ENCODE data around the gene TMEM168. TPM values are rescaled to one million over a fixed set of nuclear protein-coding genes. Genes with fewer than 3 reads are reported as not detected.

The TMEM168 gene
- polyA plus RNA-seq, 1 experiment = 22.3 TPM

GRCh38 chr7:112821345-112821744 lies 31.2 kb upstream of the TMEM168 start:
- Histone ChIP-seq H3K36me3 (ENCODE audit: control insufficient read depth, insufficient read depth, low read length) (no peaks in the 10 kb centered on the region), H3K4me3 (ENCODE audit: low read depth, low read length) (no peak overlapping the region), H3K27me3 (ENCODE audit: control insufficient read depth, insufficient read depth, low read length) (no peaks in the 10 kb centered on the region)
- TF ChIP-seq, protein P1, sequence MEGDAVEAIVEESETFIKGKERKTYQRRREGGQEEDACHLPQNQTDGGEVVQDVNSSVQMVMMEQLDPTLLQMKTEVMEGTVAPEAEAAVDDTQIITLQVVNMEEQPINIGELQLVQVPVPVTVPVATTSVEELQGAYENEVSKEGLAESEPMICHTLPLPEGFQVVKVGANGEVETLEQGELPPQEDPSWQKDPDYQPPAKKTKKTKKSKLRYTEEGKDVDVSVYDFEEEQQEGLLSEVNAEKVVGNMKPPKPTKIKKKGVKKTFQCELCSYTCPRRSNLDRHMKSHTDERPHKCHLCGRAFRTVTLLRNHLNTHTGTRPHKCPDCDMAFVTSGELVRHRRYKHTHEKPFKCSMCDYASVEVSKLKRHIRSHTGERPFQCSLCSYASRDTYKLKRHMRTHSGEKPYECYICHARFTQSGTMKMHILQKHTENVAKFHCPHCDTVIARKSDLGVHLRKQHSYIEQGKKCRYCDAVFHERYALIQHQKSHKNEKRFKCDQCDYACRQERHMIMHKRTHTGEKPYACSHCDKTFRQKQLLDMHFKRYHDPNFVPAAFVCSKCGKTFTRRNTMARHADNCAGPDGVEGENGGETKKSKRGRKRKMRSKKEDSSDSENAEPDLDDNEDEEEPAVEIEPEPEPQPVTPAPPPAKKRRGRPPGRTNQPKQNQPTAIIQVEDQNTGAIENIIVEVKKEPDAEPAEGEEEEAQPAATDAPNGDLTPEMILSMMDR (IDR thresholded peaks at IDR 0.05; ENCODE audit: insufficient read depth, low read depth, low read length) = no peak
- ChIA-PET POLR2A (no interaction called here), CTCF (no interaction called here)
- DNase-seq (ENCODE audit: low read depth) = no peak

DNA sequence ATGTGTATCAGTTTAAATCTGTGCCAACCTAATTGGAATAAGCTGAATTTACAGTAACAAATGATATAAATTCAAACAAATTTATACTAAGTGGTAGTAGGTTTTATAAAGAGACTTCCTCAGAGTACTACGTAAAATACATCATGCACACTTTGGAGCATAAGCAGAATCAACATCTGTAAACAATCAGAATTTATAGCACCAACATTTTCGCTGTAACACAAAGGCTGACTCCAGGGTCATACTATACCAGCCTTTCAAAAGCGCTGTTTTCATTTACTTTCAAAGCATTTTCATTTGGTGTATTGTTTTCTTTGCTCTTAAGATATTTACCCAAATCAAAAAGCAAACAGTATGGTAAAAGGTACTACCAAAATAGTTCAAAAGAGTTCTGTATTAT lies 29.3 kb upstream of the TMEM168 start:
- TF ChIP-seq, protein P1 (IDR thresholded peaks at IDR 0.05; ENCODE audit: insufficient read depth, low read depth, low read length) = no peak
- Histone ChIP-seq H3K36me3 (ENCODE audit: control insufficient read depth, insufficient read depth, low read length) (no peaks in the 10 kb centered on the region), H3K27me3 (ENCODE audit: control insufficient read depth, insufficient read depth, low read length) (no peaks in the 10 kb centered on the region), H3K4me3 (ENCODE audit: low read depth, low read length) (no peak overlapping the region)
- ChIA-PET POLR2A (interaction anchor here (0.6 kb wide), 1 partner anchor 11 kb away, joined by 3 read pairs; no protein-coding TSS in a partner anchor), CTCF (no interaction called here)
- DNase-seq (ENCODE audit: low read depth) = no peak

- TF ChIP-seq, protein P1 (IDR thresholded peaks at IDR 0.05; ENCODE audit: insufficient read depth, low read depth, low read length) = no peak
- Histone ChIP-seq H3K36me3 (ENCODE audit: control insufficient read depth, insufficient read depth, low read length) (no peaks in the 10 kb centered on the region), H3K4me3 (ENCODE audit: low read depth, low read length) (no peak overlapping the region), H3K27me3 (ENCODE audit: control insufficient read depth, insufficient read depth, low read length) (no peaks in the 10 kb centered on the region)
- no peak for DNase-seq (ENCODE audit: low read depth)
- CTCF ChIA-PET = no interaction called here
- POLR2A ChIA-PET = no interaction called here
Measured at GRCh38 chr7:112806156-112806555, 16.0 kb upstream of the TMEM168 start.

DNA sequence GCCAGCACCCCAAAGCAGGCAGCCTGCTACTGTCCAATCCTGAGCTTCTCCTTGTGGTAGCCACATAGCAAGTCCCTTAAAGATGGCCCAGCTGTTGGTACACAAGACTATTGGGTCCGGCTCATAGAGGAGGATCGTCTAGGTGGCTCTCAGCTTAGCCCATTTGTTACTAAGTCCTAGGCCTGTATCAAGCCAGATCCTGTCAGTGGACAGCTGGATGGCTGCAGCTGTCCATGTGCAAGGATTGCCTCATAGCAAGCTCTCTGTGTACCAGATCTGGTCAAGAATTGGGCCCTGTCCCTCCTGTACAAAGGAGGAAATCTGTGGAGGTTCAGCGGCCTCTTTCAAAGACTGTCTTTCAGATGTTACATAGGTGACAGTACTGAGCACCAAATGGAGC lies 12.2 kb upstream of the TMEM168 start:
- ChIA-PET CTCF (no interaction called here), POLR2A (no interaction called here)
- no peak overlapping the region for H3K4me3 ChIP-seq (ENCODE audit: low read depth, low read length)
- H3K27me3 ChIP-seq (ENCODE audit: control insufficient read depth, insufficient read depth, low read length) = no peaks in the 10 kb centered on the region
- H3K36me3 ChIP-seq (ENCODE audit: control insufficient read depth, insufficient read depth, low read length) = no peaks in the 10 kb centered on the region
- no peak for DNase-seq (ENCODE audit: low read depth)
- TF ChIP-seq, protein P1 (IDR thresholded peaks at IDR 0.05; ENCODE audit: insufficient read depth, low read depth, low read length) = no peak

DNA sequence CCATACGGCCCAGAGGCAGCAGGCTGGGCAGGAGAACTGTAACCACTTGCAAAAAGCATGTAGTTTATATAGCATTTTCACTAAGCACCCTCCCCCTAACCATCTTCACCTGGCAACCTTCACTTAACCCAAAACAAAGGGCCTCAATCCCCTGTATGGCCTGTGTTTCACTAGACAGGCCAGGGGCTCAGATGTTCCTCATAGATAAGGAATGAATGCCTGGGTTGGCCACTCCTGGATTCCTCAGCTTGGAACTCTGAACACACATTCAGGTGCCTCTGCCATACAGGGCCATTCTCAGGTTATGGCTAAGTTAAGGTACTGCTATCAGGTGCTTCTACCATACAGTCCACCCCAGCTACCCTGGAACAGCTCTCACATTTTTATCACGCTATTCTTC lies 10.3 kb upstream of the TMEM168 start:
- POLR2A ChIA-PET = no interaction called here
- TF ChIP-seq, protein P1 (IDR thresholded peaks at IDR 0.05; ENCODE audit: insufficient read depth, low read depth, low read length) = no peak

More for the DNA sequence above, 10.3 kb upstream of the TMEM168 start:
- DNase-seq (ENCODE audit: low read depth) = no peak
- Histone ChIP-seq H3K4me3 (ENCODE audit: low read depth, low read length) (no peak overlapping the region), H3K27me3 (ENCODE audit: control insufficient read depth, insufficient read depth, low read length) (no peaks in the 10 kb centered on the region), H3K36me3 (ENCODE audit: control insufficient read depth, insufficient read depth, low read length) (no peaks in the 10 kb centered on the region)
- CTCF ChIA-PET = interaction anchor here (0.7 kb wide), 1 partner anchor 16 kb away, joined by 3 read pairs; no protein-coding TSS in a partner anchor

Data from BJ (cell line).